Fibroblast of lung (primary cell): ENCODE data around the gene CTNND2. TPM values are rescaled to one million over a fixed set of nuclear protein-coding genes. Genes with fewer than 3 reads are reported as not detected.

Source experiments
- DNase-seq, 2 donors: peaks; one replicate each; pipeline versions ENCODE4 v3.0.0 to v3.0.0-alpha.2; 2010; ENCODE audit warnings: low read depth in 2 of 2
- H2AFZ ChIP-seq: 2 replicates; pipeline ENCODE4 v1.5.1; 2012; ENCODE audit warnings: low read length, control low read depth, inconsistent platforms
- H3K27ac ChIP-seq: 2 replicates; pipeline ENCODE4 v1.5.1; 2011; ENCODE audit warnings: low read length, control low read depth; ENCODE audit not compliant: insufficient read depth
- H3K27me3 ChIP-seq: 2 replicates; pipeline ENCODE4 v1.5.1; 2011; ENCODE audit warnings: mild to moderate bottlenecking, low read length; ENCODE audit not compliant: control insufficient read depth, insufficient read depth
- H3K36me3 ChIP-seq: 2 replicates; pipeline ENCODE4 v1.5.1; 2011; ENCODE audit warnings: low read length; ENCODE audit not compliant: control insufficient read depth, insufficient read depth
- H3K4me1 ChIP-seq: 2 replicates; pipeline ENCODE4 v1.5.1; 2011; ENCODE audit warnings: low read length; ENCODE audit not compliant: control insufficient read depth, insufficient read depth; ENCODE audit errors: extremely low read depth
- H3K4me2 ChIP-seq: 2 replicates; pipeline ENCODE4 v1.5.1; 2011; ENCODE audit warnings: low read length, control low read depth; ENCODE audit not compliant: insufficient read depth; ENCODE audit errors: extremely low read depth
- H3K4me3 ChIP-seq, 4 experiments: fragments of 200-600 bp in 1 of 4; sonication (generic) in 1 of 4; replicated peaks in 1 of 4; 2 replicates each; pipeline ENCODE4 v1.5.1; 2011 to 2016; ENCODE audit warnings: low read length in 4 of 4, low read depth in 3 of 4, mild to moderate bottlenecking in 3 of 4, control low read depth in 2 of 4, inconsistent platforms in 1 of 4, mixed read lengths in 1 of 4; ENCODE audit not compliant: insufficient read depth in 1 of 4; ENCODE audit errors: control extremely low read depth in 1 of 4
- H3K79me2 ChIP-seq: 2 replicates; pipeline ENCODE4 v1.5.1; 2012; ENCODE audit warnings: mild to moderate bottlenecking, low read length, inconsistent platforms; ENCODE audit not compliant: control insufficient read depth, insufficient read depth
- H3K9ac ChIP-seq: 2 replicates; pipeline ENCODE4 v1.5.1; 2011; ENCODE audit warnings: mild to moderate bottlenecking, low read length, control low read depth; ENCODE audit not compliant: insufficient read depth
- H3K9me3 ChIP-seq: 2 replicates; pipeline ENCODE4 v1.5.1; 2012; ENCODE audit warnings: low read depth, low read length; ENCODE audit not compliant: control insufficient read depth, insufficient read depth
- H4K20me1 ChIP-seq: 2 replicates; pipeline ENCODE4 v1.5.1; 2011; ENCODE audit warnings: low read length; ENCODE audit not compliant: control insufficient read depth, insufficient read depth; ENCODE audit errors: extremely low read depth
- CTCF ChIP-seq, 2 donors: IDR thresholded peaks in 1 of 2; conservative IDR thresholded peaks in 1 of 2; 1 replicate in 1 of 2; 2 replicates in 1 of 2; pipeline ENCODE4 v1.5.1; 2011 to 2012; ENCODE audit warnings: low read length in 2 of 2, control low read depth in 1 of 2, inconsistent platforms in 1 of 2, low read depth in 1 of 2, mild to moderate bottlenecking in 1 of 2
- EZH2 ChIP-seq: IDR thresholded peaks from 2 replicates; pipeline ENCODE4 v1.5.1; 2012; ENCODE audit warnings: low read length, control low read depth, mild to moderate bottlenecking; ENCODE audit errors: missing control alignments
- polyA plus RNA-seq, 2 donors: library from polyadenylated mRNA; depleted of rRNA in 1 of 2; stranded (reverse) in 1 of 2; unstranded in 1 of 2; fragments of >200 nt; gene quantifications; 2 replicates each; pipeline ENCODE4 v1.2.1, GENCODE V29; 2011 to 2012; ENCODE audit warnings: missing spikeins in 1 of 2
- total RNA-seq: library from RNA; depleted of rRNA; stranded (reverse); fragments of >200 nt; gene quantifications from 2 replicates; pipeline ENCODE4 v1.2.1, GENCODE V29; 2014

Gene CTNND2
- total and polyA plus RNA-seq, 2 donors (not counting 1 experiment from before 2014, with no cell fraction given): not detected

DNA sequence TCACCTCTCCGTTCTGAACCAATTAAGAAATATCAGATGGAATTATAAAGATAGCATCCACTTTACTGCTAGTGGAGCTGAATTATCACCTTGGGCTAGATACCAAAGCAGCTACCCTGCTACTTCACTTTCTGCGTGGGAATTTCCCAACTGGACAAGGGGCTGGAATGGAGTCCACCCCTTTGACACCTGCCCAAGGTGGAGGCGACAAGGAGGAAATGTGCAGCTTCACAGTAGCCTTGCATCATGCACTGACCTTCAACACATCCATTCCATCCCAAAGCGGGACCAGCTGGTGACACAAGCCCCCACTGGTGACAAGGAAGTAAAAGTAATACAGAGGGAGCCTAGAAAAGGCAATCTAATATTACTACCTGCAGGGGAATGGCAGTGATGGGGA, 30.7 kb downstream of the CTNND2 start:
- H3K9me3 ChIP-seq: no peaks in the 10 kb centered on the region
- H3K36me3 ChIP-seq: no peaks in the 10 kb centered on the region
- no peak overlapping the region for H3K9ac ChIP-seq
- H2AFZ ChIP-seq: no peak overlapping the region
- no peaks in the 10 kb centered on the region for H3K4me1 ChIP-seq
- DNase-seq: no peak
- no peaks in the 10 kb centered on the region for H4K20me1 ChIP-seq
- no peaks in the 10 kb centered on the region for H3K79me2 ChIP-seq
- TF ChIP-seq CTCF (conservative IDR thresholded peaks at IDR 0.05 in 1 of 2, IDR thresholded peaks at IDR 0.05 in 1 of 2; ENCODE audit: low read depth in 1 of 2, low read length in 2 of 2): no peak
- no peak for TF ChIP-seq EZH2
- no peaks in the 10 kb centered on the region for H3K27me3 ChIP-seq
- no peak overlapping the region for H3K4me3 ChIP-seq
- no peak overlapping the region for H3K27ac ChIP-seq
- H3K4me2 ChIP-seq: no peak overlapping the region

DNA sequence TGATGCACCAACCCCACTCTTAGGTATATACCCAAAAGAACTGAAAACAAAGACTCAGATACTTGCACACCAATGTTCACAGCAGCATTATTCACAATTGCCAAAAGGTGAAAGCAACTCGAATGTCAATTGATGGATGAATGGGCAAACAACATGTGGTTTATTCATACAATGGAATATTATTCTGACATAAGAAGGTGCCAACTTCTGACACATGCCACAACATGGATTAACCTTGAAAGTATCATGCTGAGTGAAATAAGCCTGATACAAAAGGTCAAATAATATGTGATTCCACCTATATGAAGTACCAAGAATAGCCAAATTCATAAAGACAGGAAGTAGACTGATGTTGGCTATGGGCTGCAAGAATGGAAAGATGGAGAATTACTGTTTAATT, 35.0 kb downstream of the CTNND2 start:
- DNase-seq: no peak
- no peak overlapping the region for H3K9ac ChIP-seq
- no peak overlapping the region for H3K4me3 ChIP-seq
- no peaks in the 10 kb centered on the region for H3K79me2 ChIP-seq
- no peaks in the 10 kb centered on the region for H3K9me3 ChIP-seq
- H3K27ac ChIP-seq: no peak overlapping the region
- H3K4me2 ChIP-seq: no peak overlapping the region
- H4K20me1 ChIP-seq: no peaks in the 10 kb centered on the region
- H3K36me3 ChIP-seq: no peaks in the 10 kb centered on the region
- TF ChIP-seq EZH2 (no peak), CTCF (conservative IDR thresholded peaks at IDR 0.05 in 1 of 2, IDR thresholded peaks at IDR 0.05 in 1 of 2; ENCODE audit: low read depth in 1 of 2, low read length in 2 of 2) (no peak)
- no peak overlapping the region for H2AFZ ChIP-seq
- H3K4me1 ChIP-seq: no peaks in the 10 kb centered on the region
- H3K27me3 ChIP-seq: no peaks in the 10 kb centered on the region

DNA sequence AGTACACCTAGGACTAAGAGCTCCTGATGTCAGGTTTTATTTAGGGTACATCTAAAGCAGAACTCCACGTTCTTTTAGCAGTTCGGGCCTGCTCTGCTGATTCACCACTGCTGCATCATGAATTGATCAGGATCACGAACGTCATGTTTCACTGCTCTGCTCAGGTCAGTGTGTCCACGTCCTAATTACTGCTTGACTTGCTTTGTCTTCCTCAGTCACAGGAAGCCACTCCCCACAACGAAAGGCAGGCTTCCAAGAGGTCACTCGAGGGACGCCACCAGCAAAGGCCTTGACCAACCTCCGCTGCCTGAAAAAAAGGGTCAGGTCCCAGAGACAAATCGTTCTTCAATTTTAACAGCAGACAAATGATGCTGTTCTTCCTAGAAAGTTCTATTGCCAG, 40.3 kb downstream of the CTNND2 start:
- Histone ChIP-seq H3K36me3 (no peaks in the 10 kb centered on the region), H2AFZ (no peak overlapping the region), H4K20me1 (no peaks in the 10 kb centered on the region), H3K4me1 (no peaks in the 10 kb centered on the region), H3K9ac (no peak overlapping the region), H3K27me3 (no peaks in the 10 kb centered on the region), H3K27ac (no peak overlapping the region), H3K9me3 (no peaks in the 10 kb centered on the region), H3K4me2 (no peak overlapping the region), H3K79me2 (no peaks in the 10 kb centered on the region), H3K4me3 (no peak overlapping the region)
- no peak for DNase-seq
- TF ChIP-seq CTCF (conservative IDR thresholded peaks at IDR 0.05 in 1 of 2, IDR thresholded peaks at IDR 0.05 in 1 of 2; ENCODE audit: low read depth in 1 of 2, low read length in 2 of 2) (no peak), EZH2 (no peak)
